ENCODE results near the gene CORO2A. TPM values are rescaled to one million over a fixed set of nuclear protein-coding genes. Genes with fewer than 3 reads are reported as not detected.
A peak's percentile ranks its signal among the peaks of the same experiment; 100 is the strongest.
"Not testable (repeated sequence)": the region's sequence is repeated elsewhere in the genome, so short reads cannot be mapped to it uniquely, and the experiment has no call there.

The CORO2A gene
- total RNA-seq, 1 experiment from 2014 or later: 19.8 TPM

DNA sequence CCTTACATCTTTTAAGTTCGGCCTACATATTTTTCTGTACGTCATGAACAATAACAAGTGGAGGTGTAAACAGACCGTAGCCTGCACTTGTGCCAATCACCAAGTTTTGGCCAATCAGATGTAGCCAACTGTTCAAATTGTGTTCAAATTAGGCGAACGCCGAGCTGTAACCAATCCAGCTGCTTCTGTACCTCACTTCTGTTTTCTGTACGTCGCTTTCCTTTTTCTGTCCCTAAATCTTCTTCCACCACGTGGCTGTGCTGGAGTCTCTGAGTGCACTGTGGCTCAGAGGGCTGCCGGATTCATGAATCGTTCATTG is 99.9 kb downstream of the CORO2A start:
- TF ChIP-seq EZH2 (IDR thresholded peaks at IDR 0.05; ENCODE audit: low read depth): no peak
- TF ChIP-seq, protein P1, sequence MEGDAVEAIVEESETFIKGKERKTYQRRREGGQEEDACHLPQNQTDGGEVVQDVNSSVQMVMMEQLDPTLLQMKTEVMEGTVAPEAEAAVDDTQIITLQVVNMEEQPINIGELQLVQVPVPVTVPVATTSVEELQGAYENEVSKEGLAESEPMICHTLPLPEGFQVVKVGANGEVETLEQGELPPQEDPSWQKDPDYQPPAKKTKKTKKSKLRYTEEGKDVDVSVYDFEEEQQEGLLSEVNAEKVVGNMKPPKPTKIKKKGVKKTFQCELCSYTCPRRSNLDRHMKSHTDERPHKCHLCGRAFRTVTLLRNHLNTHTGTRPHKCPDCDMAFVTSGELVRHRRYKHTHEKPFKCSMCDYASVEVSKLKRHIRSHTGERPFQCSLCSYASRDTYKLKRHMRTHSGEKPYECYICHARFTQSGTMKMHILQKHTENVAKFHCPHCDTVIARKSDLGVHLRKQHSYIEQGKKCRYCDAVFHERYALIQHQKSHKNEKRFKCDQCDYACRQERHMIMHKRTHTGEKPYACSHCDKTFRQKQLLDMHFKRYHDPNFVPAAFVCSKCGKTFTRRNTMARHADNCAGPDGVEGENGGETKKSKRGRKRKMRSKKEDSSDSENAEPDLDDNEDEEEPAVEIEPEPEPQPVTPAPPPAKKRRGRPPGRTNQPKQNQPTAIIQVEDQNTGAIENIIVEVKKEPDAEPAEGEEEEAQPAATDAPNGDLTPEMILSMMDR (conservative IDR thresholded peaks at IDR 0.05): no peak
- no peak overlapping the region for H3K4me2 ChIP-seq

DNA sequence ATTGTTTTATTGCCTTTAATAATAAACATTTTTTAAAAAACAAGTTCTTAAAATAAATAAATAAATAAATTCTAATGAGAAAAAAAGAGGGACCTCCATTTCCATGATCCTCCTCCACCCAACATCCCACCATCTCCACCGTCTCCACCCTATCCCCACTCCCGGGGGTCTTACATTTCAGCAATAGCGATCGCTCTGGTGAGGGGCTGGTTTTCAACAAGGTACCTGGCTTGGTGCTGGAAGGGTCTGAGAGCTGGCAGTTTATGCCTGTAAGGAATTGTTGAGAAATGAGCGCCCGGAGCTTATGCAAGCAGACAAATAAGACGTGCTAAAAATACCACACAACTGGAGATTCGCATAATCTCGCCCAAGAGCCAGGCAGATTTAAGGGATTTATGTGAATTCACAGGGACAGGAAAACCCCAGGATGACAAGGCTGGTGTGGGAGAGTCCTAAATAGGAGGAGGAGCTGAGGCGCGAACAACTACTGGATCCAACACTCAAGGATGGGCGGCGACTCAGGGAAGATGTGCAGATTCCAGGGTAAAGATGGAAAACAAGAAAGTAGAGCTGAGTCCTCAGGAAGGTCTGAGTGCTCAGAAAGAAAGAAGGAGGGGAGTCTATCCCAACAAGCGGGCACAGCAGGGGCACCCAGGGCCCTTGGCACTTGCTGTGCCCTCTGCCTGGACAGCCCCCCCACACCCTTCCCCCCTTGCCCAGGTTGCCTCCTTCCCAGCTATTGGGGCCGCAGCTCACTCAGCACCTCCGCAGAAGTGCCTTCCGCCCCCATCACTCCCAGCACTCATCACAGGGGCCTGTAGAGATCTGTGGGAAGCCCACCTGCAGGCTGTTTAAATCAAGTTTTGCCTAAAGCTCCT is 100.5 kb downstream of the CORO2A start:
- DNase-seq: no peak
- Histone ChIP-seq H3K9me3 (ENCODE audit: insufficient read depth, low read depth) (no peaks in the 10 kb centered on the region), H3K9me2 (ENCODE audit: insufficient read depth) (no peaks in the 10 kb centered on the region), H3K36me3 (ENCODE audit: low read depth) (no peaks in the 10 kb centered on the region), H3K4me3 (no peak overlapping the region), H4K20me1 (ENCODE audit: insufficient read depth) (no peaks in the 10 kb centered on the region), H3K79me2 (ENCODE audit: low read depth) (no peaks in the 10 kb centered on the region), H3K27me3 (ENCODE audit: insufficient read depth, low read depth) (no peaks in the 10 kb centered on the region), H3F3A (ENCODE audit: insufficient read depth, low read depth) (peaks cover 3% of the 10 kb centered on the region; the same call in 1 of the 2 replicates), H3K4me2 (no peak overlapping the region), H2AFZ (no peak overlapping the region), H3K27ac (no peak overlapping the region), H3K4me1 (replicated peaks; ENCODE audit: insufficient read depth) (no peaks in the 10 kb centered on the region)
- intact Hi-C loops (cut with micrococcal nuclease; ENCODE audit: unreplicated experiment): no loop called here
- ChIA-PET POLR2A (ENCODE audit: unreplicated experiment) (interaction anchor here (0.6 to 0.7 kb wide), 3 partner anchors 9 to 760 kb away, joined by 3 to 28 read pairs (median 4); no protein-coding TSS in a partner anchor), CTCF (no interaction called here)
- TF ChIP-seq EZH2 (IDR thresholded peaks at IDR 0.05; ENCODE audit: low read depth): no peak
- TF ChIP-seq, protein P1 (conservative IDR thresholded peaks at IDR 0.05): no peak
- no TSS peak for BruUV-seq (replicated peaks)

More for the DNA sequence above, 99.9 kb downstream of the CORO2A start:
- Histone ChIP-seq H3K27ac (no peak overlapping the region), H3K79me2 (ENCODE audit: low read depth) (no peaks in the 10 kb centered on the region), H3K9me3 (ENCODE audit: insufficient read depth, low read depth) (no peaks in the 10 kb centered on the region), H4K20me1 (ENCODE audit: insufficient read depth) (no peaks in the 10 kb centered on the region), H3K9me2 (ENCODE audit: insufficient read depth) (no peaks in the 10 kb centered on the region), H3F3A (ENCODE audit: insufficient read depth, low read depth) (peaks cover 3% of the 10 kb centered on the region; the same call in 1 of the 2 replicates), H3K4me1 (replicated peaks; ENCODE audit: insufficient read depth) (no peaks in the 10 kb centered on the region), H3K36me3 (ENCODE audit: low read depth) (no peaks in the 10 kb centered on the region), H3K4me3 (no peak overlapping the region), H3K27me3 (ENCODE audit: insufficient read depth, low read depth) (no peaks in the 10 kb centered on the region), H2AFZ (no peak overlapping the region)
- ChIA-PET POLR2A (ENCODE audit: unreplicated experiment) (interaction anchor here (0.6 to 0.7 kb wide), 2 partner anchors 8 to 760 kb away, joined by 3 to 28 read pairs; no protein-coding TSS in a partner anchor), CTCF (no interaction called here)
- no peak for DNase-seq
- intact Hi-C loops (cut with micrococcal nuclease; ENCODE audit: unreplicated experiment): no loop called here
- no TSS peak for BruUV-seq (replicated peaks)

DNA sequence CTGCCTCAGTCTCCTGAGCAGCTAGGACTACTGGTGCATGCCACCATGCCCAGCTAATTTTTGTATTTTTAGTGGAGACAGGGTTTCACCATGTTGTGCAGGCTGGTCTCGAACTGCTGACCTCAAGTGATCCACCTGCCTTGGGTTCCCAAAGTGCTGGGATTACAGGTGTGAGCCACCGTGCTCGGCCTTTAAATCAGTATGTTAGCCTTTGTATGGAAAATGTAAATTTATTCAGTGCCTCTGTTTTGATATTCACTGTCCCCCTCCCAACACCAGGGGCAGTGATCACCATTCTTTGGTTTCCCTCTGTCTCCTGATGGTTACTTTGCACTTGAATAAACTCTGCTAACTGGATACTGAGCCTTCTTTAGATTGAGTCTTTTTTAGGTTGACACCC is 101.8 kb downstream of the CORO2A start:
- H3K36me3 ChIP-seq (ENCODE audit: low read depth); H3K9me2 ChIP-seq (ENCODE audit: insufficient read depth); H3K27me3 ChIP-seq (ENCODE audit: insufficient read depth, low read depth); POLR2A ChIA-PET (ENCODE audit: unreplicated experiment); H4K20me1 ChIP-seq (ENCODE audit: insufficient read depth); BruUV-seq (replicated peaks); H3K79me2 ChIP-seq (ENCODE audit: low read depth); H3K4me2 ChIP-seq; H3K4me1 ChIP-seq (replicated peaks; ENCODE audit: insufficient read depth); intact Hi-C loops (cut with micrococcal nuclease; ENCODE audit: unreplicated experiment); H2AFZ ChIP-seq; H3F3A ChIP-seq (ENCODE audit: insufficient read depth, low read depth); H3K9me3 ChIP-seq (ENCODE audit: insufficient read depth, low read depth); H3K4me3 ChIP-seq; DNase-seq; CTCF ChIA-PET; H3K27ac ChIP-seq: not testable (repeated sequence)
- TF ChIP-seq, protein P1 (conservative IDR thresholded peaks at IDR 0.05): 0 out of 2 replicates have a peak, but pooled peaks have one; percentile 32
